ENCODE results near the gene ENAH.

DNA sequence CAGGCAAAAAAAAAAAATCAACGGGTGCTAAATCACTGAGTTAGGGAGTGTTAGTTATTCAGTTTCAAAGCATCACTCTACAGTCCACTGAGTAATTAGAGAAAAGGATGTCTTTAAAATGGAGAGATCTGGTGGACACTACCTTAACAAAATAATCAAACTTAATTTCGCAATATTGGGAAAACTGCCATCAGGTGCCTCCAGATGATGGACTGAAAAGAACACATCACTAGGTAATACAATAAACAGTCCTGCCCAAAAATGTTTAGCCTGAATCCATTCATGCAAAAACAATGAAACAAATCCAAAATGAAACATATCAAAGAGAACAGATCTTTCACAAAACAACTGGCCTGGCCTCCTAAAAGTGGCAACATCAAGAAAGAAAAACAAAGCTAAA is 54.1 kb downstream of the ENAH start:
- TF ChIP-seq ELF1 (IDR thresholded peaks at IDR 0.05; ENCODE audit: borderline replicate concordance, low read depth), result no peak
- TF ChIP-seq POLR2AphosphoS5 (IDR thresholded peaks at IDR 0.05; ENCODE audit: low read depth, low read length), result no peak
- no peak for TF ChIP-seq POLR2A (IDR thresholded peaks at IDR 0.05; ENCODE audit: borderline replicate concordance, extremely low read depth, insufficient read depth, insufficient read length)
- no peak for TF ChIP-seq SIN3A (IDR thresholded peaks at IDR 0.05; ENCODE audit: low read depth)
- TF ChIP-seq, protein P1, sequence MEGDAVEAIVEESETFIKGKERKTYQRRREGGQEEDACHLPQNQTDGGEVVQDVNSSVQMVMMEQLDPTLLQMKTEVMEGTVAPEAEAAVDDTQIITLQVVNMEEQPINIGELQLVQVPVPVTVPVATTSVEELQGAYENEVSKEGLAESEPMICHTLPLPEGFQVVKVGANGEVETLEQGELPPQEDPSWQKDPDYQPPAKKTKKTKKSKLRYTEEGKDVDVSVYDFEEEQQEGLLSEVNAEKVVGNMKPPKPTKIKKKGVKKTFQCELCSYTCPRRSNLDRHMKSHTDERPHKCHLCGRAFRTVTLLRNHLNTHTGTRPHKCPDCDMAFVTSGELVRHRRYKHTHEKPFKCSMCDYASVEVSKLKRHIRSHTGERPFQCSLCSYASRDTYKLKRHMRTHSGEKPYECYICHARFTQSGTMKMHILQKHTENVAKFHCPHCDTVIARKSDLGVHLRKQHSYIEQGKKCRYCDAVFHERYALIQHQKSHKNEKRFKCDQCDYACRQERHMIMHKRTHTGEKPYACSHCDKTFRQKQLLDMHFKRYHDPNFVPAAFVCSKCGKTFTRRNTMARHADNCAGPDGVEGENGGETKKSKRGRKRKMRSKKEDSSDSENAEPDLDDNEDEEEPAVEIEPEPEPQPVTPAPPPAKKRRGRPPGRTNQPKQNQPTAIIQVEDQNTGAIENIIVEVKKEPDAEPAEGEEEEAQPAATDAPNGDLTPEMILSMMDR (IDR thresholded peaks at IDR 0.05 in 2 of 3, conservative IDR thresholded peaks at IDR 0.05 in 1 of 3; ENCODE audit: borderline replicate concordance in 1 of 3, insufficient read depth in 1 of 3, low read depth in 2 of 3, low read length in 2 of 3), result no peak
- no peak for TF ChIP-seq SRF (IDR thresholded peaks at IDR 0.05; ENCODE audit: low read depth)
- no peak for TF ChIP-seq RAD21 (IDR thresholded peaks at IDR 0.05; ENCODE audit: low read depth)
